GM23338 (cell line): ENCODE data around the gene PCED1A. TPM values are rescaled to one million over a fixed set of nuclear protein-coding genes. Genes with fewer than 3 reads are reported as not detected.

Experiments
- ATAC-seq: fragments of 200-7000 bp; cut with Tn5 transposase; 3 replicates; pipeline ENCODE4 v1.9.1; 2020
- DNase-seq: peaks from one replicate; pipeline ENCODE4 v3.0.0-alpha.2; 2015; ENCODE audit warnings: low spot score
- H2AFZ ChIP-seq: fragments of 200-600 bp; sonication (generic); 2 replicates; pipeline ENCODE4 v1.8.0; 2016; ENCODE audit warnings: antibody characterized with exemption, mild to moderate bottlenecking, moderate library complexity
- H3F3A ChIP-seq: fragments of 200-600 bp; sonication (generic); replicated peaks from 2 replicates; pipeline ENCODE4 v1.8.0; 2017; ENCODE audit warnings: antibody characterized with exemption, mixed run types, low read depth
- H3K27ac ChIP-seq: fragments of 200-600 bp; sonication (generic); 2 replicates; pipeline ENCODE4 v1.6.1; 2016; ENCODE audit warnings: low read depth
- H3K27me3 ChIP-seq: fragments of 200-600 bp; sonication (generic); 2 replicates; pipeline ENCODE4 v1.8.0; 2016; ENCODE audit warnings: mild to moderate bottlenecking, mixed run types, moderate library complexity; ENCODE audit not compliant: insufficient read depth
- H3K36me3 ChIP-seq: fragments of 200-600 bp; sonication (generic); 2 replicates; pipeline ENCODE4 v1.8.0; 2016; ENCODE audit warnings: mild to moderate bottlenecking; ENCODE audit not compliant: insufficient read depth
- H3K4me1 ChIP-seq: fragments of 200-600 bp; sonication (generic); 2 replicates; pipeline ENCODE4 v1.8.0; 2016; ENCODE audit warnings: mild to moderate bottlenecking, moderate library complexity; ENCODE audit not compliant: insufficient read depth
- H3K4me2 ChIP-seq: fragments of 200-600 bp; sonication (generic); 2 replicates; pipeline ENCODE4 v1.7.1; 2017; ENCODE audit warnings: mixed run types
- H3K4me3 ChIP-seq: fragments of 200-600 bp; sonication (generic); 2 replicates; pipeline ENCODE4 v1.6.1; 2016; ENCODE audit warnings: mixed run types
- H3K79me2 ChIP-seq: fragments of 200-600 bp; sonication (generic); replicated peaks from 2 replicates; pipeline ENCODE4 v1.8.0; 2017; ENCODE audit warnings: mild to moderate bottlenecking; ENCODE audit not compliant: insufficient read depth
- H3K9me2 ChIP-seq: fragments of 200-600 bp; sonication (generic); 2 replicates; pipeline ENCODE4 v1.8.0; 2017; ENCODE audit not compliant: insufficient read depth
- H4K20me1 ChIP-seq: fragments of 200-600 bp; sonication (generic); replicated peaks from 2 replicates; pipeline ENCODE4 v1.8.0; 2017; ENCODE audit warnings: mild to moderate bottlenecking; ENCODE audit not compliant: insufficient read depth
- H3K27ac Mint-ChIP-seq: 2 replicates; pipeline ENCODE4 v1.8.0; 2020; ENCODE audit warnings: inconsistent platforms, mild to moderate bottlenecking, moderate library complexity, mixed read lengths
- H3K27me3 Mint-ChIP-seq: 3 replicates; pipeline ENCODE4 v1.8.0; 2022; ENCODE audit warnings: low read depth, mild to moderate bottlenecking, moderate library complexity, mixed read lengths, inconsistent platforms; ENCODE audit not compliant: insufficient read depth, poor library complexity
- H3K36me3 Mint-ChIP-seq: 3 replicates; pipeline ENCODE4 v1.8.0; 2021; ENCODE audit warnings: low read depth, mild to moderate bottlenecking, inconsistent platforms, moderate library complexity, mixed read lengths
- H3K4me1 Mint-ChIP-seq: 3 replicates; pipeline ENCODE4 v1.8.0; 2020; ENCODE audit warnings: mild to moderate bottlenecking, inconsistent platforms, mixed read lengths
- H3K4me3 Mint-ChIP-seq: 3 replicates; pipeline ENCODE4 v1.8.0; 2021; ENCODE audit warnings: moderate library complexity, mild to moderate bottlenecking, inconsistent platforms, mixed read lengths
- H3K9me3 Mint-ChIP-seq: 3 replicates; pipeline ENCODE4 v1.8.0; 2020; ENCODE audit warnings: moderate library complexity, mild to moderate bottlenecking, inconsistent platforms, mixed read lengths
- CREB1 ChIP-seq: fragments of 250-450 bp; sonication (Bioruptor Pico); IDR thresholded peaks from 2 replicates; pipeline ENCODE4 v1.5.0; 2020; ENCODE audit warnings: low read depth, mild to moderate bottlenecking, moderate library complexity
- EZH2 ChIP-seq: fragments of 200-600 bp; sonication (generic); IDR thresholded peaks from one replicate; pipeline ENCODE4 v1.8.0; 2017; ENCODE audit warnings: antibody characterized with exemption, mild to moderate bottlenecking, low read depth; ENCODE audit not compliant: unreplicated experiment
- EZH2phosphoT487 ChIP-seq: fragments of 200-600 bp; sonication (generic); IDR thresholded peaks from one replicate; pipeline ENCODE4 v1.8.1; 2018; ENCODE audit warnings: antibody characterized with exemption; ENCODE audit not compliant: unreplicated experiment
- JUNB ChIP-seq: IDR thresholded peaks from one replicate; pipeline ENCODE4 v1.6.1; 2016; ENCODE audit warnings: antibody characterized with exemption; ENCODE audit not compliant: unreplicated experiment
- NANOG ChIP-seq: IDR thresholded peaks from 2 replicates; pipeline ENCODE4 v1.6.1; 2016; ENCODE audit warnings: antibody characterized with exemption, borderline replicate concordance
- POLR2AphosphoS5 ChIP-seq: IDR thresholded peaks from 2 replicates; pipeline ENCODE4 v1.6.1; 2016; ENCODE audit warnings: antibody characterized with exemption, low read depth
- STAT1 ChIP-seq: IDR thresholded peaks from one replicate; pipeline ENCODE4 v1.6.1; 2016; ENCODE audit warnings: antibody characterized with exemption; ENCODE audit not compliant: unreplicated experiment
- ZNF114 ChIP-seq: fragments of 250-450 bp; sonication (Bioruptor Pico); IDR thresholded peaks from 2 replicates; pipeline ENCODE4 v1.5.0; 2020; ENCODE audit warnings: mild to moderate bottlenecking, moderate library complexity
- ZNF331 ChIP-seq: fragments of 250-450 bp; sonication (Bioruptor Pico); IDR thresholded peaks from 2 replicates; pipeline ENCODE4 v1.5.0; 2020; ENCODE audit warnings: low read depth, mild to moderate bottlenecking, moderate library complexity
- polyA plus RNA-seq: library from polyadenylated mRNA; unstranded; fragments of >200 nt; fragmentation: Nextera tagmentation; extraction: Ambion mirVana; gene quantifications from 2 replicates; pipeline ENCODE4 v1.2.1, GENCODE V29; 2016
- total RNA-seq: library from RNA; depleted of rRNA; stranded (reverse); fragments of >200 nt; shearing (Covaris generic); gene quantifications from 2 replicates; pipeline ENCODE4 v1.2.3, GENCODE V29; 2014
- TF ChIP-seq, protein P1 (sequence below): fragments of 250-450 bp; sonication (Bioruptor Pico); IDR thresholded peaks from 2 replicates; pipeline ENCODE4 v1.5.0; 2020; ENCODE audit warnings: mild to moderate bottlenecking, moderate library complexity
- TF ChIP-seq, protein P2 (sequence below): IDR thresholded peaks from 2 replicates; pipeline ENCODE4 v1.6.1; 2016; ENCODE audit warnings: antibody characterized with exemption
- TF ChIP-seq, protein P3 (sequence below): IDR thresholded peaks from one replicate; pipeline ENCODE4 v1.6.1; 2018; ENCODE audit warnings: antibody characterized with exemption; ENCODE audit not compliant: unreplicated experiment
- TF ChIP-seq, protein P4 (sequence below), 2 experiments: fragments of 200-600 bp in 1 of 2; sonication (generic) in 1 of 2; conservative IDR thresholded peaks; 2 replicates each; pipeline versions ENCODE4 v1.5.1 to v1.6.1; 2016 to 2017; ENCODE audit warnings: antibody characterized with exemption in 2 of 2, low read depth in 2 of 2, mild to moderate bottlenecking in 2 of 2, moderate library complexity in 1 of 2

The PCED1A gene
- total and polyA plus RNA-seq, 2 experiments from 2014 or later, result 5.0 to 8.9 TPM

DNA sequence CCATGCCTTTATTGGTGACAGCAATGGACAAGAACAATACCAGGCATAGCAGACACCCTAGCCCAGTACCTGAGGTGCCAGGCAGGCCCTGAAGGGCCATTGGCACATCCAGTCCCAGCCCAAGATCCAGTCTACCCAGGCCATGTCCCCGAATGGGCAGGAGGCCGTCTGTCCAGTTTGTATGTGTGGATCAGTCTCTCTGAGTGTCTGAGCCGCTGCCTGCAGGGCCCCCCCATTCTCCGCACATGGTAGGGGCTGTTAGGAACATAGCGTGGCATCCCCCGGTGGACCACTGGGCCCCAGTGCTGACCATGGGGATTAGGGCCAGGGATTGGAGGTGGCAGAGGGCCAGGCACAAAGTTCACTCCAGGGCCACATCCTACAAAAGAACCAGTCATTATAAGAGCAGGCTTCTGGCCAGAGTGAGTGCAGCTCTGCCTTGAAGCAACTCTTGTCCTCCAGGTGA, 5.1 kb downstream of the PCED1A start:
- Histone ChIP-seq H3K27ac (no peak overlapping the region), H3K4me3 (no peak overlapping the region), H2AFZ (no peak overlapping the region), H3K79me2 (no peaks in the 10 kb centered on the region), H3K4me2 (no peak overlapping the region), H3F3A (no peaks in the 10 kb centered on the region), H4K20me1 (no peaks in the 10 kb centered on the region), H3K27me3 (peaks cover 14% of the 10 kb centered on the region), H3K4me1 (no peaks in the 10 kb centered on the region), H3K36me3 (no peaks in the 10 kb centered on the region), H3K9me2 (no peaks in the 10 kb centered on the region)
- no peak overlapping the region for H3K27ac Mint-ChIP-seq
- H3K27me3 Mint-ChIP-seq, result peaks cover 19% of the 10 kb centered on the region
- TF ChIP-seq EZH2, result no peak
- no peak for TF ChIP-seq POLR2AphosphoS5
- TF ChIP-seq, protein P1, sequence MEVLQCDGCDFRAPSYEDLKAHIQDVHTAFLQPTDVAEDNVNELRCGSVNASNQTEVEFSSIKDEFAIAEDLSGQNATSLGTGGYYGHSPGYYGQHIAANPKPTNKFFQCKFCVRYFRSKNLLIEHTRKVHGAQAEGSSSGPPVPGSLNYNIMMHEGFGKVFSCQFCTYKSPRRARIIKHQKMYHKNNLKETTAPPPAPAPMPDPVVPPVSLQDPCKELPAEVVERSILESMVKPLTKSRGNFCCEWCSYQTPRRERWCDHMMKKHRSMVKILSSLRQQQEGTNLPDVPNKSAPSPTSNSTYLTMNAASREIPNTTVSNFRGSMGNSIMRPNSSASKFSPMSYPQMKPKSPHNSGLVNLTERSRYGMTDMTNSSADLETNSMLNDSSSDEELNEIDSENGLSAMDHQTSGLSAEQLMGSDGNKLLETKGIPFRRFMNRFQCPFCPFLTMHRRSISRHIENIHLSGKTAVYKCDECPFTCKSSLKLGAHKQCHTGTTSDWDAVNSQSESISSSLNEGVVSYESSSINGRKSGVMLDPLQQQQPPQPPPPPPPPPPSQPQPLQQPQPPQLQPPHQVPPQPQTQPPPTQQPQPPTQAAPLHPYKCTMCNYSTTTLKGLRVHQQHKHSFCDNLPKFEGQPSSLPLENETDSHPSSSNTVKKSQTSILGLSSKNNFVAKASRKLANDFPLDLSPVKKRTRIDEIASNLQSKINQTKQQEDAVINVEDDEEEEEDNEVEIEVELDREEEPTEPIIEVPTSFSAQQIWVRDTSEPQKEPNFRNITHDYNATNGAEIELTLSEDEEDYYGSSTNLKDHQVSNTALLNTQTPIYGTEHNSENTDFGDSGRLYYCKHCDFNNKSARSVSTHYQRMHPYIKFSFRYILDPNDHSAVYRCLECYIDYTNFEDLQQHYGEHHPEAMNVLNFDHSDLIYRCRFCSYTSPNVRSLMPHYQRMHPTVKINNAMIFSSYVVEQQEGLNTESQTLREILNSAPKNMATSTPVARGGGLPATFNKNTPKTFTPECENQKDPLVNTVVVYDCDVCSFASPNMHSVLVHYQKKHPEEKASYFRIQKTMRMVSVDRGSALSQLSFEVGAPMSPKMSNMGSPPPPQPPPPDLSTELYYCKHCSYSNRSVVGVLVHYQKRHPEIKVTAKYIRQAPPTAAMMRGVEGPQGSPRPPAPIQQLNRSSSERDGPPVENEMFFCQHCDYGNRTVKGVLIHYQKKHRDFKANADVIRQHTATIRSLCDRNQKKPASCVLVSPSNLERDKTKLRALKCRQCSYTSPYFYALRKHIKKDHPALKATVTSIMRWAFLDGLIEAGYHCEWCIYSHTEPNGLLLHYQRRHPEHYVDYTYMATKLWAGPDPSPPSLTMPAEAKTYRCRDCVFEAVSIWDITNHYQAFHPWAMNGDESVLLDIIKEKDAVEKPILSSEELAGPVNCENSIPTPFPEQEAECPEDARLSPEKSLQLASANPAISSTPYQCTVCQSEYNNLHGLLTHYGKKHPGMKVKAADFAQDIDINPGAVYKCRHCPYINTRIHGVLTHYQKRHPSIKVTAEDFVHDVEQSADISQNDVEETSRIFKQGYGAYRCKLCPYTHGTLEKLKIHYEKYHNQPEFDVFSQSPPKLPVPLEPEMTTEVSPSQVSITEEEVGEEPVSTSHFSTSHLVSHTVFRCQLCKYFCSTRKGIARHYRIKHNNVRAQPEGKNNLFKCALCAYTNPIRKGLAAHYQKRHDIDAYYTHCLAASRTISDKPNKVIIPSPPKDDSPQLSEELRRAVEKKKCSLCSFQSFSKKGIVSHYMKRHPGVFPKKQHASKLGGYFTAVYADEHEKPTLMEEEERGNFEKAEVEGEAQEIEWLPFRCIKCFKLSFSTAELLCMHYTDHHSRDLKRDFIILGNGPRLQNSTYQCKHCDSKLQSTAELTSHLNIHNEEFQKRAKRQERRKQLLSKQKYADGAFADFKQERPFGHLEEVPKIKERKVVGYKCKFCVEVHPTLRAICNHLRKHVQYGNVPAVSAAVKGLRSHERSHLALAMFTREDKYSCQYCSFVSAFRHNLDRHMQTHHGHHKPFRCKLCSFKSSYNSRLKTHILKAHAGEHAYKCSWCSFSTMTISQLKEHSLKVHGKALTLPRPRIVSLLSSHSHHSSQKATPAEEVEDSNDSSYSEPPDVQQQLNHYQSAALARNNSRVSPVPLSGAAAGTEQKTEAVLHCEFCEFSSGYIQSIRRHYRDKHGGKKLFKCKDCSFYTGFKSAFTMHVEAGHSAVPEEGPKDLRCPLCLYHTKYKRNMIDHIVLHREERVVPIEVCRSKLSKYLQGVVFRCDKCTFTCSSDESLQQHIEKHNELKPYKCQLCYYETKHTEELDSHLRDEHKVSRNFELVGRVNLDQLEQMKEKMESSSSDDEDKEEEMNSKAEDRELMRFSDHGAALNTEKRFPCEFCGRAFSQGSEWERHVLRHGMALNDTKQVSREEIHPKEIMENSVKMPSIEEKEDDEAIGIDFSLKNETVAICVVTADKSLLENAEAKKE (CRISPR knock-in tag), result no peak
- no peak for TF ChIP-seq EZH2phosphoT487
- TF ChIP-seq STAT1, result no peak
- TF ChIP-seq, protein P2, sequence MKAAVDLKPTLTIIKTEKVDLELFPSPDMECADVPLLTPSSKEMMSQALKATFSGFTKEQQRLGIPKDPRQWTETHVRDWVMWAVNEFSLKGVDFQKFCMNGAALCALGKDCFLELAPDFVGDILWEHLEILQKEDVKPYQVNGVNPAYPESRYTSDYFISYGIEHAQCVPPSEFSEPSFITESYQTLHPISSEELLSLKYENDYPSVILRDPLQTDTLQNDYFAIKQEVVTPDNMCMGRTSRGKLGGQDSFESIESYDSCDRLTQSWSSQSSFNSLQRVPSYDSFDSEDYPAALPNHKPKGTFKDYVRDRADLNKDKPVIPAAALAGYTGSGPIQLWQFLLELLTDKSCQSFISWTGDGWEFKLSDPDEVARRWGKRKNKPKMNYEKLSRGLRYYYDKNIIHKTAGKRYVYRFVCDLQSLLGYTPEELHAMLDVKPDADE, result no peak
- TF ChIP-seq, protein P3, sequence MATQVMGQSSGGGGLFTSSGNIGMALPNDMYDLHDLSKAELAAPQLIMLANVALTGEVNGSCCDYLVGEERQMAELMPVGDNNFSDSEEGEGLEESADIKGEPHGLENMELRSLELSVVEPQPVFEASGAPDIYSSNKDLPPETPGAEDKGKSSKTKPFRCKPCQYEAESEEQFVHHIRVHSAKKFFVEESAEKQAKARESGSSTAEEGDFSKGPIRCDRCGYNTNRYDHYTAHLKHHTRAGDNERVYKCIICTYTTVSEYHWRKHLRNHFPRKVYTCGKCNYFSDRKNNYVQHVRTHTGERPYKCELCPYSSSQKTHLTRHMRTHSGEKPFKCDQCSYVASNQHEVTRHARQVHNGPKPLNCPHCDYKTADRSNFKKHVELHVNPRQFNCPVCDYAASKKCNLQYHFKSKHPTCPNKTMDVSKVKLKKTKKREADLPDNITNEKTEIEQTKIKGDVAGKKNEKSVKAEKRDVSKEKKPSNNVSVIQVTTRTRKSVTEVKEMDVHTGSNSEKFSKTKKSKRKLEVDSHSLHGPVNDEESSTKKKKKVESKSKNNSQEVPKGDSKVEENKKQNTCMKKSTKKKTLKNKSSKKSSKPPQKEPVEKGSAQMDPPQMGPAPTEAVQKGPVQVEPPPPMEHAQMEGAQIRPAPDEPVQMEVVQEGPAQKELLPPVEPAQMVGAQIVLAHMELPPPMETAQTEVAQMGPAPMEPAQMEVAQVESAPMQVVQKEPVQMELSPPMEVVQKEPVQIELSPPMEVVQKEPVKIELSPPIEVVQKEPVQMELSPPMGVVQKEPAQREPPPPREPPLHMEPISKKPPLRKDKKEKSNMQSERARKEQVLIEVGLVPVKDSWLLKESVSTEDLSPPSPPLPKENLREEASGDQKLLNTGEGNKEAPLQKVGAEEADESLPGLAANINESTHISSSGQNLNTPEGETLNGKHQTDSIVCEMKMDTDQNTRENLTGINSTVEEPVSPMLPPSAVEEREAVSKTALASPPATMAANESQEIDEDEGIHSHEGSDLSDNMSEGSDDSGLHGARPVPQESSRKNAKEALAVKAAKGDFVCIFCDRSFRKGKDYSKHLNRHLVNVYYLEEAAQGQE, result no peak
- TF ChIP-seq JUNB, result no peak
- TF ChIP-seq ZNF114, result no peak
- TF ChIP-seq CREB1 (CRISPR knock-in tag), result no peak
- no peak for TF ChIP-seq NANOG
- TF ChIP-seq, protein P4, sequence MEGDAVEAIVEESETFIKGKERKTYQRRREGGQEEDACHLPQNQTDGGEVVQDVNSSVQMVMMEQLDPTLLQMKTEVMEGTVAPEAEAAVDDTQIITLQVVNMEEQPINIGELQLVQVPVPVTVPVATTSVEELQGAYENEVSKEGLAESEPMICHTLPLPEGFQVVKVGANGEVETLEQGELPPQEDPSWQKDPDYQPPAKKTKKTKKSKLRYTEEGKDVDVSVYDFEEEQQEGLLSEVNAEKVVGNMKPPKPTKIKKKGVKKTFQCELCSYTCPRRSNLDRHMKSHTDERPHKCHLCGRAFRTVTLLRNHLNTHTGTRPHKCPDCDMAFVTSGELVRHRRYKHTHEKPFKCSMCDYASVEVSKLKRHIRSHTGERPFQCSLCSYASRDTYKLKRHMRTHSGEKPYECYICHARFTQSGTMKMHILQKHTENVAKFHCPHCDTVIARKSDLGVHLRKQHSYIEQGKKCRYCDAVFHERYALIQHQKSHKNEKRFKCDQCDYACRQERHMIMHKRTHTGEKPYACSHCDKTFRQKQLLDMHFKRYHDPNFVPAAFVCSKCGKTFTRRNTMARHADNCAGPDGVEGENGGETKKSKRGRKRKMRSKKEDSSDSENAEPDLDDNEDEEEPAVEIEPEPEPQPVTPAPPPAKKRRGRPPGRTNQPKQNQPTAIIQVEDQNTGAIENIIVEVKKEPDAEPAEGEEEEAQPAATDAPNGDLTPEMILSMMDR (conservative IDR thresholded peaks at IDR 0.05; ENCODE audit: low read depth in 2 of 2), result no peak
- no peak for TF ChIP-seq ZNF331 (CRISPR knock-in tag)
- DNase-seq (no peak), ATAC-seq (no peak)
- H3K36me3 Mint-ChIP-seq, result peaks cover 4% of the 10 kb centered on the region
- peaks cover 5% of the 10 kb centered on the region; the same call in 2 of the 3 replicates for H3K9me3 Mint-ChIP-seq
- peaks cover 2% of the 10 kb centered on the region; the same call in 2 of the 3 replicates for H3K4me1 Mint-ChIP-seq
- H3K4me3 Mint-ChIP-seq, result no peak overlapping the region
